ENCODE measurements around the gene MYO18B. TPM values are rescaled to one million over a fixed set of nuclear protein-coding genes. Genes with fewer than 3 reads are reported as not detected.

The MYO18B gene
- polyA plus RNA-seq, 3 donors, result 0.06 to 0.25 (median 0.19) TPM

DNA sequence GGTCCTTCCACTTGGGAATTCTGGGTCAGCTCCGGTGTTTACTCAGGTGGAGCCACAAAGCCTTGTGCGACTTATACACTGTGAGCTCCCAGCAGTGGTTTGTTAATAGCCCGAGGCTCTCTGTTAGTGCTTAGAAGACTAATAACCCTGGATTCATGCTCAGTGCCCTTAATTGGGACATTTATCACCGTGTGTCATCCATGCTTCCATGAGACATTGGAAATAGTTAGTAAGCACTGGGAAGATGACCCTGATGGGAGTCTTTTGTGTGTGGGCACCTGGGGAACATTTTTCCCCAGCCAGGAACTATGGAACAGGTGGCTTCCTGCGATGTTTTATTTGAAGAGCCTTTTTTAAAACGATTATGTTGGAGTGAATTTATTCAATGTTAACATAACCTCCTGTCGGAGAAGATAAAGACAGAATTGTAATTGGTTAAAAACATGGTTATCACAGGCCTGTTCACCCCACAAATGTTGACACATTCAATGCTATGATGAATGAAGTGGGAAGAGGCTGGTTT lies 188.9 kb downstream of the MYO18B start:
- DNase-seq (ENCODE audit: low read depth in 3 of 3, low spot score in 2 of 3), result no peak

GRCh38 chr22:25933158-25933788 lies 191.3 kb downstream of the MYO18B start:
- DNase-seq (ENCODE audit: low read depth in 3 of 3, low spot score in 2 of 3), result no peak

- no peak for DNase-seq (ENCODE audit: low read depth in 3 of 3, low spot score in 2 of 3)
Measured at GRCh38 chr22:25935266-25936058, 193.5 kb downstream of the MYO18B start.

GRCh38 chr22:25938151-25938550 lies 196.2 kb downstream of the MYO18B start:
- no peak for DNase-seq (ENCODE audit: low read depth in 3 of 3, low spot score in 2 of 3)

DNA sequence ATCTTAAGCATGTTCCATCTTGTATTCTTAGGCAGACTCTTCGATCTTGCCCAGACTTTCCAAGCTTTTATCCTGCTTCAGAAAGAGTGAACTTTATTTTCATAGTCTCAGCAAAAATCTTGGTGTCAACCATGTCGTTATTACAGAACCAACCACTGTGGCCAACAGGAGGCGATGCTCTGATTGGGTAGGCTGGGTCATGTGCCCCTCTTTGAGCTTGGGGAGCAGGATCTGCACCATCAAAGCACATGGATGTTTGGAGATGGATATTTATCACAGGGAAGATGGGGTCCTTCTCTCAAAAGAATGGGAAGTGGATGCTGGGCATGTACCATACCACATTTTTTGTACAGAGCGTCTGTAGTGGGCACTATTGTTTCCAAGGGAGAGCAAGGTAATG lies 197.4 kb downstream of the MYO18B start:
- no peak for DNase-seq (ENCODE audit: low read depth in 3 of 3, low spot score in 2 of 3)

GRCh38 chr22:25940479-25940878 lies 198.5 kb downstream of the MYO18B start:
- no peak for DNase-seq (ENCODE audit: low read depth in 3 of 3, low spot score in 2 of 3)

DNA sequence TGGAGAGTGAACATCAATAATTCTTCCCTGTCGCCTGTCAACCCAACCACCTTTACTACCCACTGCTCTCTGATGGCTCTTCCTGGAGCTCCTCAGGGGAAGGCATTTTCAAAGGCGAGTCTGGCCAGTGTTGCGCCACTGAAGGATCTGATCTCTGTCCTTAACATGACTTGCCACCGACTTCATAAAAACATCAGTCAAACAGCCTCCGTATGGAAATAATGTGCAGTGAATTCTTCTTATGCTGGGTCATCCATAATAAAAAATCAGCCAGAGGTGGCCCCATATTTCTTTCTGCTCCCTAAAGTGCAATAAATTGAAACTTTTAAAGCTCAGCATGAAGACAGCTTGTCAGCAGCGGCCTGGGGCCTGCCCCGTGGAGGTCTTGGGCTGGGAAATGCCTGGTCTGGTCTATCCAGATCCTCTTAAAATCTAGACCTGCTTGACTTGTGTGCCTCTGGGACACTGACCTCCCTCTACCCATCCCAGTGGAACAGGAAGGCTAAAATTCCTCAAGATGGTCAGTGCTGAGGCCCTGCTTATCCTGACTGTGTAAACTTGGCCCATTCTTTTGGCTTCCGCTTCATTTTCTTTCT lies 199.5 kb downstream of the MYO18B start:
- no peak for DNase-seq (ENCODE audit: low read depth in 3 of 3, low spot score in 2 of 3)

- DNase-seq (ENCODE audit: low read depth in 3 of 3, low spot score in 2 of 3), result no peak
Measured at GRCh38 chr22:25942115-25942855, 200.3 kb downstream of the MYO18B start.

- no peak for DNase-seq (ENCODE audit: low read depth in 3 of 3, low spot score in 2 of 3)
Measured at GRCh38 chr22:25942856-25943411, 200.9 kb downstream of the MYO18B start.

GRCh38 chr22:25950111-25950510 lies 208.1 kb downstream of the MYO18B start:
- DNase-seq (ENCODE audit: low read depth in 3 of 3, low spot score in 2 of 3), result no peak

DNA sequence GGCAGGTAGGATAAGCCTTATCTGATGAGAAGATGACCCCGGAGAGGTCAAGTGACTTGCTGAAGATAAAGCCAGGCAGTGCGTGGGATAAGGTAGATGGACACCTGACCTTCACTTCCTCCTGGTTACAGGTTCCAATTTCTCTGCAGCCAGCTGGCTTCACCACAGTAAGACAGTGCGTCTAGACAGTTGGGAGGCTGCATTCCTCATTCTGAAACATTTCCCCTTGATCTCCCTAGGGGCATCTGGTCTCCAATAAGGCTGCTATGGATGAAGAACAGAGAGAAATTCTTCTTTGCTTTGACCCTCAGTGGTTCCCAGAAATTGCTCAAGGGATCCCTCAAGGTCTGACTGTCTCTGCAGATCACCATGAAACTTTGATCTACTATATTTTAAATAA lies 211.3 kb downstream of the MYO18B start:
- no peak for DNase-seq (ENCODE audit: low read depth in 3 of 3, low spot score in 2 of 3)

DNA sequence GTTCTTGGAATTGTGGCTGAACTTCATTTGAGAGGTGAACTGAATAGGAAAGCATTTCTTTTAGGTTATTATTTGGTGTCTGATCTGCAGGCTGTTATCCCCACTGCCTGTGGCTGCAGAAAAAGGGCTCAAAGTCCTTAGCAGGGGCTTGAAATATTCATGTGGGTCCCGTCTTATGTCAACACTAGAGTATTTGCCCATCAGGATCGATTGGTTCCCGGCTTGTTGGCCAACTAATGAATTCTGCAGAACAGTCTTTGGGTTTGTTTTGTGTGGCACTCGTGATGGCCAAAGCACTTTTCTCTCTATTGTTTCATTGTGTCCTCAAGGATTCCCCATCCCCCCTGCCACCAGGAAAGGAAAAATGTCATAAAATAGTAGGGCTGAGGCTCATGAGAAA lies 211.9 kb downstream of the MYO18B start:
- no peak for DNase-seq (ENCODE audit: low read depth in 3 of 3, low spot score in 2 of 3)

- DNase-seq (ENCODE audit: low read depth in 3 of 3, low spot score in 2 of 3), result no peak
Measured at GRCh38 chr22:25955323-25955722, 213.3 kb downstream of the MYO18B start.

- no peak for DNase-seq (ENCODE audit: low read depth in 3 of 3, low spot score in 2 of 3)
Measured at GRCh38 chr22:25956801-25957200, 214.8 kb downstream of the MYO18B start.

DNA sequence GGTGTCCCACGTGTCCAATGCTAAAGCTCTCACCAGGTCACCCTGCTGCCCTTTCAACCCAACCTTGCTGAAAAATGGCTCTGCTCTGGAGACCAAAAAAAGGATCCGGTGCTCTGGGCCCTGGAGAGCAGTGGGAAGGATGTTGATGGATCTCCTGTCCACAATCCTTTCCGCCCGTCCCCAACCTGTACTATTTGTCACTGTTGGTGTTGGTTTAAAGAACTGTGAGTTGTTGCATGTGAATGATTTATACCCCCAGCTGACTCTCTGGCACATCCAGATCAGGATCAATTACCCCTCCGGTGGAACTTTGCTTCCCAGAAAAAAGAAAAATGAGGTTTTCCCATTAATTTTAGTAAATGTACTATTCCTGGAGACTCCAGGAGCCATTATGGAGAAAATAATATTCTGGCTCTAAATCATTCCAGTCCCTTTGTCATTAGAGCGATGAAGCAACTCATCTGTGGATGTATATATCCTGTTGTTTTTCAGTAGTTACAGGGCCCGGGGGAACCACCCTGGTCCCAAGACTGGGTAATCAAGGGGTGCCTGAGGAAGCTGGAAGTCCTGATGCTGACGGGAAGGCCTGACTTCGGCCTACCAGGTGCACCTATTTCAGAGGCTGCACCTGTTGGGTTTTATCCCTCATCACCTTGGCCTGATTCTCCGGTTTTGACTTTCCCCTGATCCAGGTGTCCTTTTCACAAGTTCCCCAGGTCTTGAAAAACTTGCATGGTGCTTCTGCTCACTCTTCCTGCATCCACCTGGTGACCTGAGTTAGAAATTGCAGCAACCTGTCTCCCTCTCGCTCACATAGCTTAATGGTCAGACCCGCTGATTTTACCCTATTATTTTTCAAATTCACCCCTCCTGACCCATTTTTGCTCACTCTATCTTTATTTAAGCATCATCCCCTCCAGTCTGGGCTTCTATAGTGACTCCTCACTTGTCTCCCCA lies 218.1 kb downstream of the MYO18B start:
- DNase-seq (ENCODE audit: low read depth in 3 of 3, low spot score in 2 of 3), result no peak

- no peak for DNase-seq (ENCODE audit: low read depth in 3 of 3, low spot score in 2 of 3)
Measured at GRCh38 chr22:25961699-25962098, 219.7 kb downstream of the MYO18B start.

DNA sequence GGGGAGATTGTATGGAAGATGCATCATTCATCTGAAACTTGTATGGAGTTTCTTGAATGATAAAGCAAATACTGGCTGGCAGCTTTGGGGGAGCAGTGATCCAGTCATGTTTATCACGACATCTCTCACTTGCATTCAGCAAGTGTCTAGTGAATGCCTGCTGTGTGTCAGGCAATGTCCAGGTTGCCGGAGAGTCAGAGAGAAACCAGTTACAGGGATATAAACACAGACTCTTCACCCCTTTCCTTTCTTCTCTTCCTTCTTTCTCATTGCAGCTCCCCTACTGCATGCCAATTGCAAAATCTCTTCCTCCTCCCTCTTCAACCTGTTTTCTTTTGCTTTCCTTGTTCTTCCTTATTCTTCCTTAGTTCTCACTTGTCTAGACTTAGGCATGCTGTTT lies 220.7 kb downstream of the MYO18B start:
- DNase-seq (ENCODE audit: low read depth in 3 of 3, low spot score in 2 of 3), result no peak

GRCh38 chr22:25964961-25965730 lies 223.2 kb downstream of the MYO18B start:
- no peak for DNase-seq (ENCODE audit: low read depth in 3 of 3, low spot score in 2 of 3)

- DNase-seq (ENCODE audit: low read depth in 3 of 3, low spot score in 2 of 3), result no peak
Measured at GRCh38 chr22:25966448-25966913, 224.5 kb downstream of the MYO18B start.

Data from right renal cortex interstitium (tissue), 3 donors.